Activated T-helper 1 cell treated with anti-CD3 and anti-CD28 coated beads, Interleukin-2, amount 50 U/mL, for 16 hours (primary cell): Measurements from ENCODE around the gene TIPARP.
"Not testable (repeated sequence)": the region's sequence is repeated elsewhere in the genome, so short reads cannot be mapped to it uniquely, and the experiment has no call there.

Source experiments
- DNase-seq, 2 donors: peaks; one replicate each; pipeline ENCODE4 v3.0.0-alpha.2; 2020; ENCODE audit warnings: low read depth in 1 of 2, low spot score in 1 of 2

Gene TIPARP

GRCh38 chr3:156738251-156738650, 63.9 kb downstream of the TIPARP start:
- no peak for DNase-seq

GRCh38 chr3:156739976-156740375, 65.6 kb downstream of the TIPARP start:
- no peak for DNase-seq

- DNase-seq, result not testable (repeated sequence)
Observed at GRCh38 chr3:156740581-156740980, 66.2 kb downstream of the TIPARP start.

- DNase-seq, result no peak
Observed at GRCh38 chr3:156741935-156742334, 67.5 kb downstream of the TIPARP start.

- DNase-seq, result no peak
Observed at GRCh38 chr3:156742401-156742800, 68.0 kb downstream of the TIPARP start.

GRCh38 chr3:156743859-156744258, 69.5 kb downstream of the TIPARP start:
- DNase-seq, result no peak

GRCh38 chr3:156744631-156745030, 70.2 kb downstream of the TIPARP start:
- DNase-seq, result no peak

- no peak for DNase-seq
Observed at GRCh38 chr3:156745766-156746165, 71.4 kb downstream of the TIPARP start.

GRCh38 chr3:156747046-156747445, 72.7 kb downstream of the TIPARP start:
- DNase-seq, result no peak

GRCh38 chr3:156749244-156749643, 74.9 kb downstream of the TIPARP start:
- no peak for DNase-seq

GRCh38 chr3:156750191-156750873, 75.9 kb downstream of the TIPARP start:
- DNase-seq, result no peak

GRCh38 chr3:156750874-156751245, 76.5 kb downstream of the TIPARP start:
- no peak for DNase-seq

GRCh38 chr3:156751461-156752025, 77.2 kb downstream of the TIPARP start:
- no peak for DNase-seq
